ENCODE results near the gene DNAJC1.

The DNAJC1 gene

GRCh38 chr10:21744223-21744622, 259.3 kb downstream of the DNAJC1 start:
- Histone ChIP-seq H3K27ac (ENCODE audit: low read depth, low read length) (no peak overlapping the region), H2BK5ac (ENCODE audit: low read depth, low read length, poor library complexity) (no peak overlapping the region)
- WGBS (ENCODE audit: extremely low coverage, insufficient coverage, insufficient read length): no CpG with 5 or more reads among the region's 11 CpGs

GRCh38 chr10:21742740-21743412, 260.7 kb downstream of the DNAJC1 start:
- Histone ChIP-seq H3K36me3 (ENCODE audit: control insufficient read depth in 1 of 2, insufficient read depth in 2 of 2, low read length in 2 of 2) (peaks cover 25 to 39% of the 10 kb centered on the region in 2 experiments), H2BK120ac (ENCODE audit: insufficient read depth, low read length, poor library complexity) (no peak overlapping the region), H3K4ac (ENCODE audit: low read depth, low read length) (no peak overlapping the region), H3K79me1 (ENCODE audit: low read length) (peaks cover 2% of the 10 kb centered on the region), H3K9me3 (ENCODE audit: insufficient read depth, low read depth, low read length) (no peaks in the 10 kb centered on the region), H2AFZ (ENCODE audit: insufficient read depth, low read length, poor library complexity) (no peak overlapping the region), H4K91ac (ENCODE audit: low read depth, low read length) (no peak overlapping the region), H3K4me1 (ENCODE audit: control insufficient read depth in 1 of 2, insufficient read depth in 2 of 2, low read length in 2 of 2) (peaks cover 0 to 8% of the 10 kb centered on the region in 2 experiments), H4K8ac (ENCODE audit: low read depth, low read length) (no peak overlapping the region), H3K14ac (ENCODE audit: low read length) (no peak overlapping the region), H2BK5ac (ENCODE audit: low read depth, low read length, poor library complexity) (no peak overlapping the region), H3K4me3 (ENCODE audit: low read depth, low read length) (no peak overlapping the region), H3K23ac (ENCODE audit: low read length) (no peak overlapping the region), H3K4me2 (ENCODE audit: low read length) (no peak overlapping the region), H4K12ac (ENCODE audit: low read depth, low read length) (no peak overlapping the region), H3K9ac (ENCODE audit: low read length) (no peak overlapping the region), H2BK12ac (ENCODE audit: low read length) (no peak overlapping the region), H2AK5ac (ENCODE audit: low read length) (no peak overlapping the region), H3K27ac (ENCODE audit: low read depth, low read length) (no peak overlapping the region), H3K18ac (ENCODE audit: low read length) (no peak overlapping the region), H3K79me2 (ENCODE audit: control insufficient read depth, insufficient read depth, low read length, poor library complexity) (no peaks in the 10 kb centered on the region), H3K27me3 (ENCODE audit: insufficient read depth, low read length) (no peaks in the 10 kb centered on the region)
- no CpG with 5 or more reads among the region's 5 CpGs for WGBS (ENCODE audit: extremely low coverage, insufficient coverage, insufficient read length)
- DNase-seq: no peak

More at GRCh38 chr10:21744223-21744622, 259.3 kb downstream of the DNAJC1 start:
- Histone ChIP-seq H3K4me2 (ENCODE audit: low read length) (no peak overlapping the region), H3K4ac (ENCODE audit: low read depth, low read length) (no peak overlapping the region), H3K14ac (ENCODE audit: low read length) (no peak overlapping the region), H3K4me3 (ENCODE audit: low read depth, low read length) (no peak overlapping the region), H2BK120ac (ENCODE audit: insufficient read depth, low read length, poor library complexity) (no peak overlapping the region), H3K9ac (ENCODE audit: low read length) (no peak overlapping the region), H3K4me1 (ENCODE audit: control insufficient read depth in 1 of 2, insufficient read depth in 2 of 2, low read length in 2 of 2) (peaks cover 0 to 13% of the 10 kb centered on the region in 2 experiments), H4K8ac (ENCODE audit: low read depth, low read length) (no peak overlapping the region), H3K79me1 (ENCODE audit: low read length) (peaks cover 4% of the 10 kb centered on the region), H2AFZ (ENCODE audit: insufficient read depth, low read length, poor library complexity) (no peak overlapping the region), H3K9me3 (ENCODE audit: insufficient read depth, low read depth, low read length) (no peaks in the 10 kb centered on the region), H3K23ac (ENCODE audit: low read length) (no peak overlapping the region), H3K36me3 (ENCODE audit: control insufficient read depth in 1 of 2, insufficient read depth in 2 of 2, low read length in 2 of 2) (peaks cover 25 to 35% of the 10 kb centered on the region in 2 experiments), H3K79me2 (ENCODE audit: control insufficient read depth, insufficient read depth, low read length, poor library complexity) (no peaks in the 10 kb centered on the region), H2AK5ac (ENCODE audit: low read length) (no peak overlapping the region), H3K18ac (ENCODE audit: low read length) (peak overlapping the region; percentile 3), H4K12ac (ENCODE audit: low read depth, low read length) (no peak overlapping the region), H2BK12ac (ENCODE audit: low read length) (no peak overlapping the region), H4K91ac (ENCODE audit: low read depth, low read length) (no peak overlapping the region), H3K27me3 (ENCODE audit: insufficient read depth, low read length) (no peaks in the 10 kb centered on the region)
- DNase-seq: no peak

- no peak overlapping the region for H2BK12ac ChIP-seq (ENCODE audit: low read length)
- no peak overlapping the region for H3K18ac ChIP-seq (ENCODE audit: low read length)
- DNase-seq: no peak
- H3K4me1 ChIP-seq (ENCODE audit: control insufficient read depth in 1 of 2, insufficient read depth in 2 of 2, low read length in 2 of 2): peaks cover 0 to 5% of the 10 kb centered on the region in 2 experiments
- H4K91ac ChIP-seq (ENCODE audit: low read depth, low read length): no peak overlapping the region
- H3K4me3 ChIP-seq (ENCODE audit: low read depth, low read length): no peak overlapping the region
- no peak overlapping the region for H2BK5ac ChIP-seq (ENCODE audit: low read depth, low read length, poor library complexity)
- H3K36me3 ChIP-seq (ENCODE audit: control insufficient read depth in 1 of 2, insufficient read depth in 2 of 2, low read length in 2 of 2): peaks cover 17 to 41% of the 10 kb centered on the region in 2 experiments
- H2AK5ac ChIP-seq (ENCODE audit: low read length): no peak overlapping the region
- no peak overlapping the region for H3K14ac ChIP-seq (ENCODE audit: low read length)
- H3K79me1 ChIP-seq (ENCODE audit: low read length): peaks cover 2% of the 10 kb centered on the region
- H2AFZ ChIP-seq (ENCODE audit: insufficient read depth, low read length, poor library complexity): no peak overlapping the region
- no peak overlapping the region for H3K4me2 ChIP-seq (ENCODE audit: low read length)
- H4K8ac ChIP-seq (ENCODE audit: low read depth, low read length): no peak overlapping the region
- no peaks in the 10 kb centered on the region for H3K79me2 ChIP-seq (ENCODE audit: control insufficient read depth, insufficient read depth, low read length, poor library complexity)
- WGBS (ENCODE audit: extremely low coverage, insufficient coverage, insufficient read length): no CpG with 5 or more reads among the region's 4 CpGs
- H3K27me3 ChIP-seq (ENCODE audit: insufficient read depth, low read length): no peaks in the 10 kb centered on the region
- no peaks in the 10 kb centered on the region for H3K9me3 ChIP-seq (ENCODE audit: insufficient read depth, low read depth, low read length)
- no peak overlapping the region for H3K4ac ChIP-seq (ENCODE audit: low read depth, low read length)
- H3K9ac ChIP-seq (ENCODE audit: low read length): no peak overlapping the region
- H2BK120ac ChIP-seq (ENCODE audit: insufficient read depth, low read length, poor library complexity): no peak overlapping the region
- H4K12ac ChIP-seq (ENCODE audit: low read depth, low read length): no peak overlapping the region
- no peak overlapping the region for H3K23ac ChIP-seq (ENCODE audit: low read length)
- peak overlapping the region; percentile 68 for H3K27ac ChIP-seq (ENCODE audit: low read depth, low read length)
Measured at GRCh38 chr10:21740989-21741388, 262.5 kb downstream of the DNAJC1 start.

- Histone ChIP-seq H3K23ac (ENCODE audit: low read length) (no peak overlapping the region), H4K91ac (ENCODE audit: low read depth, low read length) (no peak overlapping the region), H3K4me1 (ENCODE audit: control insufficient read depth in 1 of 2, insufficient read depth in 2 of 2, low read length in 2 of 2) (no peaks in the 10 kb centered on the region), H3K4me2 (ENCODE audit: low read length) (no peak overlapping the region), H3K27me3 (ENCODE audit: insufficient read depth, low read length) (no peaks in the 10 kb centered on the region), H2BK12ac (ENCODE audit: low read length) (no peak overlapping the region), H2AK5ac (ENCODE audit: low read length) (no peak overlapping the region), H2AFZ (ENCODE audit: insufficient read depth, low read length, poor library complexity) (no peak overlapping the region), H3K18ac (ENCODE audit: low read length) (no peak overlapping the region), H3K27ac (ENCODE audit: low read depth, low read length) (no peak overlapping the region), H3K4ac (ENCODE audit: low read depth, low read length) (no peak overlapping the region), H3K4me3 (ENCODE audit: low read depth, low read length) (no peak overlapping the region), H3K9me3 (ENCODE audit: insufficient read depth, low read depth, low read length) (no peaks in the 10 kb centered on the region), H3K79me2 (ENCODE audit: control insufficient read depth, insufficient read depth, low read length, poor library complexity) (no peaks in the 10 kb centered on the region), H3K79me1 (ENCODE audit: low read length) (no peaks in the 10 kb centered on the region), H3K9ac (ENCODE audit: low read length) (no peak overlapping the region), H3K14ac (ENCODE audit: low read length) (no peak overlapping the region), H2BK5ac (ENCODE audit: low read depth, low read length, poor library complexity) (no peak overlapping the region), H4K8ac (ENCODE audit: low read depth, low read length) (no peak overlapping the region), H3K36me3 (ENCODE audit: control insufficient read depth in 1 of 2, insufficient read depth in 2 of 2, low read length in 2 of 2) (peaks cover 14 to 32% of the 10 kb centered on the region in 2 experiments), H4K12ac (ENCODE audit: low read depth, low read length) (no peak overlapping the region), H2BK120ac (ENCODE audit: insufficient read depth, low read length, poor library complexity) (no peak overlapping the region)
- WGBS (ENCODE audit: extremely low coverage, insufficient coverage, insufficient read length): no CpG with 5 or more reads among the region's 4 CpGs
- no peak for DNase-seq
Measured at GRCh38 chr10:21737106-21737505, 266.4 kb downstream of the DNAJC1 start.
